ENCODE data around the gene DNAH11.

DNA sequence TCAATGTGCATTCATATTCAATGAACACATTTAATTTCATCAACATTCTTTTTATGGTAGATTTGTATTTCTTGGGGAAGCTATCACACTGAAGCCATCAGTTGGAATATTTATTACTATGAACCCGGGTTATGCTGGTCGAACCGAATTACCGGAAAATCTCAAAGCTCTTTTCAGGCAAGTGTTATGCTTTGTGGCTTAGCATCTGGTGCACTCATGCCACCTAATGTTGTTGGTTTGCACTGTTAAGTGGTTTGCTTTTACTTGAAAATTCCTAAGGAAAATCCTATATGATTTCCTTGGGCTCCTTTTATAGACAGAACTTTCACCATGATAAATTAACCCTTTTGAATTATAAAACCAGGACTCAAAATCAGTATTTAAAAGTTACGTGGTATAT lies 147.9 kb downstream of the DNAH11 start:
- TF ChIP-seq, protein P1, sequence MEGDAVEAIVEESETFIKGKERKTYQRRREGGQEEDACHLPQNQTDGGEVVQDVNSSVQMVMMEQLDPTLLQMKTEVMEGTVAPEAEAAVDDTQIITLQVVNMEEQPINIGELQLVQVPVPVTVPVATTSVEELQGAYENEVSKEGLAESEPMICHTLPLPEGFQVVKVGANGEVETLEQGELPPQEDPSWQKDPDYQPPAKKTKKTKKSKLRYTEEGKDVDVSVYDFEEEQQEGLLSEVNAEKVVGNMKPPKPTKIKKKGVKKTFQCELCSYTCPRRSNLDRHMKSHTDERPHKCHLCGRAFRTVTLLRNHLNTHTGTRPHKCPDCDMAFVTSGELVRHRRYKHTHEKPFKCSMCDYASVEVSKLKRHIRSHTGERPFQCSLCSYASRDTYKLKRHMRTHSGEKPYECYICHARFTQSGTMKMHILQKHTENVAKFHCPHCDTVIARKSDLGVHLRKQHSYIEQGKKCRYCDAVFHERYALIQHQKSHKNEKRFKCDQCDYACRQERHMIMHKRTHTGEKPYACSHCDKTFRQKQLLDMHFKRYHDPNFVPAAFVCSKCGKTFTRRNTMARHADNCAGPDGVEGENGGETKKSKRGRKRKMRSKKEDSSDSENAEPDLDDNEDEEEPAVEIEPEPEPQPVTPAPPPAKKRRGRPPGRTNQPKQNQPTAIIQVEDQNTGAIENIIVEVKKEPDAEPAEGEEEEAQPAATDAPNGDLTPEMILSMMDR (IDR thresholded peaks at IDR 0.05) = no peak
- TF ChIP-seq POLR2A (IDR thresholded peaks at IDR 0.05) = no peak
- no peak for TF ChIP-seq EP300 (IDR thresholded peaks at IDR 0.05)

All from upper lobe of left lung (tissue), 4 donors.